Mesothelial cell of epicardium (in vitro differentiated cells): ENCODE results near the gene CGREF1. TPM values are rescaled to one million over a fixed set of nuclear protein-coding genes. Genes with fewer than 3 reads are reported as not detected.

Source experiments
- DNase-seq, 2 experiments: peaks; one replicate each; pipeline ENCODE4 v3.0.0; 2021; ENCODE audit warnings: low spot score in 2 of 2; ENCODE audit not compliant: unreplicated experiment in 2 of 2
- H3K27ac Mint-ChIP-seq: 2 replicates; pipeline ENCODE4 v1.8.0; 2021; ENCODE audit warnings: mixed read lengths
- H3K27me3 Mint-ChIP-seq: 2 replicates; pipeline ENCODE4 v1.8.0; 2021; ENCODE audit warnings: low read depth, mixed read lengths
- H3K36me3 Mint-ChIP-seq: 2 replicates; pipeline ENCODE4 v1.8.0; 2021; ENCODE audit warnings: mixed read lengths
- H3K4me1 Mint-ChIP-seq: 2 replicates; pipeline ENCODE4 v1.8.0; 2021; ENCODE audit warnings: mixed read lengths
- H3K4me3 Mint-ChIP-seq: 2 replicates; pipeline ENCODE4 v1.8.0; 2021; ENCODE audit warnings: mild to moderate bottlenecking, moderate library complexity, mixed read lengths
- H3K9me3 Mint-ChIP-seq: 2 replicates; pipeline ENCODE4 v1.8.0; 2021; ENCODE audit warnings: mixed read lengths
- total RNA-seq: library from RNA; stranded (reverse); gene quantifications from 3 replicates; pipeline ENCODE4 v1.2.1, GENCODE V29; 2021
- TF ChIP-seq, protein P1 (sequence below): fragments of 200-600 bp; sonication (generic); IDR thresholded peaks from one replicate; pipeline ENCODE4 v1.5.0; 2021; ENCODE audit warnings: antibody characterized with exemption; ENCODE audit not compliant: unreplicated experiment

Gene CGREF1
- total RNA-seq, 1 donor from 2014 or later: 1.5 TPM

DNA sequence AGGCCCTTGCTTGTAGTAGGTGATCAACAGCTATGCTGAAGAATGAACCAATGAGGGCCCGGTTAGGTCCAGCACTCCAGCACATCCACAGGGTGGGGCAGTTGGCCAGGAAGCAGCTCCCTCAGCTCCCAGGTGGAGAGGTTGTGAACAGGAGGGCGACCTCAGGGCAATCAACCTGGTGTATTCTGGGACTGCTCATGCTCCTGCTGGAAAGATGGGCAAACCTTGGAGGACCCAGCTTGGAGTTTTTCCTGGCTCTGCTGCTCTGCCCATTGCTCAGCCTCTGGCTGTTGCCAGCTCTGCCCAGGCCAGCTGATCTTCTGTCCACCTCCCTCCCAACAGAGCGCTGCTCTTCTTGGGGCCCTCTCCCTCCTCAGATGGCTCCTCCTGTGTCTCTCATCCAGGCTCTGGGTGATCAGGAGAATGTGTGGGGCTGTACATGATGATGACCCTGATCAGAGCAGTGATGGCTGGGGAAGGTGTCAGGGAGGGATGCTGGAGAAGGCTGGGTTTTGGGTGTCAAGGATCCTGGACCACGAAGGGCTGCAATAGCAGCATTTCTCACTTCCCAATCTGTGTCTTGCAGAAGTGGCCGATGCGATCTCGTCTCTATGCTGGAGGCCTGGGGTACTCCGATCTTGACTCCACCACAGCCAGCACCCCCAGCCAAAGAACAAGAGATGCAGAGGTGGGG is 33.3 kb upstream of the CGREF1 start:
- Mint-ChIP-seq H3K9me3 (no peaks in the 10 kb centered on the region), H3K4me1 (peaks cover 3% of the 10 kb centered on the region), H3K27ac (no peak overlapping the region), H3K36me3 (no peaks in the 10 kb centered on the region), H3K4me3 (no peak overlapping the region), H3K27me3 (peaks cover 2% of the 10 kb centered on the region)
- no peak for DNase-seq
- TF ChIP-seq, protein P1, sequence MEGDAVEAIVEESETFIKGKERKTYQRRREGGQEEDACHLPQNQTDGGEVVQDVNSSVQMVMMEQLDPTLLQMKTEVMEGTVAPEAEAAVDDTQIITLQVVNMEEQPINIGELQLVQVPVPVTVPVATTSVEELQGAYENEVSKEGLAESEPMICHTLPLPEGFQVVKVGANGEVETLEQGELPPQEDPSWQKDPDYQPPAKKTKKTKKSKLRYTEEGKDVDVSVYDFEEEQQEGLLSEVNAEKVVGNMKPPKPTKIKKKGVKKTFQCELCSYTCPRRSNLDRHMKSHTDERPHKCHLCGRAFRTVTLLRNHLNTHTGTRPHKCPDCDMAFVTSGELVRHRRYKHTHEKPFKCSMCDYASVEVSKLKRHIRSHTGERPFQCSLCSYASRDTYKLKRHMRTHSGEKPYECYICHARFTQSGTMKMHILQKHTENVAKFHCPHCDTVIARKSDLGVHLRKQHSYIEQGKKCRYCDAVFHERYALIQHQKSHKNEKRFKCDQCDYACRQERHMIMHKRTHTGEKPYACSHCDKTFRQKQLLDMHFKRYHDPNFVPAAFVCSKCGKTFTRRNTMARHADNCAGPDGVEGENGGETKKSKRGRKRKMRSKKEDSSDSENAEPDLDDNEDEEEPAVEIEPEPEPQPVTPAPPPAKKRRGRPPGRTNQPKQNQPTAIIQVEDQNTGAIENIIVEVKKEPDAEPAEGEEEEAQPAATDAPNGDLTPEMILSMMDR: no peak

DNA sequence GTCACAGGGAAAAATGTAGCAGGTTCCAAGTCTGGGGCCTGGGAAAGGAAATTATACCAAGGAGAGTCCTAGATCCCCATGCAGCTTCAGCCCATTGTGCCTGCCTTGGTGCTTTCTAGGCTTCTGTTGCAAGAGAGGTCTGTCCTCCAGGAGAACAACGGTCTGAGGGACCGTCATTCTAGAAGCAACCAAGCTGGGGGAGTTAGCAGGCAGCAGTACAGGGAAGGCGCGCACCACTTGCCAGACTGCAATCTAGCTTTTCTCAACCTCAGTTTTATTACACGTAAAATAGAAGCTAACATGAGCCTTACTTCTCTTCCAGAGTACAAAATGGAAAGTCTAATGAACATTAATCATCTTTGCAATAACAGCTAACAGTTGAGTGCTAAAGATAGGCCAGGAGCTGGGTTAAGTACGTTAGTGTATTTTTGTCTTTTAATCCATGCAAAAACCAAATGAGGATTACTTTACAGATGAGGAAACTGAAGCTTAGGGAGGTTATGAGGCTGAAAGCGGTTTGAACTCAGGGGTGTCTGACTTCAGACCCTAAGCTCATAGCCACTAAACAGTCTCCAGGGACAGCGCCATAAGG is 31.8 kb upstream of the CGREF1 start:
- Mint-ChIP-seq H3K4me3 (no peak overlapping the region), H3K27me3 (peaks cover 2% of the 10 kb centered on the region), H3K27ac (no peak overlapping the region), H3K9me3 (no peaks in the 10 kb centered on the region), H3K36me3 (no peaks in the 10 kb centered on the region), H3K4me1 (peaks cover 3% of the 10 kb centered on the region)
- TF ChIP-seq, protein P1: no peak
- no peak for DNase-seq

DNA sequence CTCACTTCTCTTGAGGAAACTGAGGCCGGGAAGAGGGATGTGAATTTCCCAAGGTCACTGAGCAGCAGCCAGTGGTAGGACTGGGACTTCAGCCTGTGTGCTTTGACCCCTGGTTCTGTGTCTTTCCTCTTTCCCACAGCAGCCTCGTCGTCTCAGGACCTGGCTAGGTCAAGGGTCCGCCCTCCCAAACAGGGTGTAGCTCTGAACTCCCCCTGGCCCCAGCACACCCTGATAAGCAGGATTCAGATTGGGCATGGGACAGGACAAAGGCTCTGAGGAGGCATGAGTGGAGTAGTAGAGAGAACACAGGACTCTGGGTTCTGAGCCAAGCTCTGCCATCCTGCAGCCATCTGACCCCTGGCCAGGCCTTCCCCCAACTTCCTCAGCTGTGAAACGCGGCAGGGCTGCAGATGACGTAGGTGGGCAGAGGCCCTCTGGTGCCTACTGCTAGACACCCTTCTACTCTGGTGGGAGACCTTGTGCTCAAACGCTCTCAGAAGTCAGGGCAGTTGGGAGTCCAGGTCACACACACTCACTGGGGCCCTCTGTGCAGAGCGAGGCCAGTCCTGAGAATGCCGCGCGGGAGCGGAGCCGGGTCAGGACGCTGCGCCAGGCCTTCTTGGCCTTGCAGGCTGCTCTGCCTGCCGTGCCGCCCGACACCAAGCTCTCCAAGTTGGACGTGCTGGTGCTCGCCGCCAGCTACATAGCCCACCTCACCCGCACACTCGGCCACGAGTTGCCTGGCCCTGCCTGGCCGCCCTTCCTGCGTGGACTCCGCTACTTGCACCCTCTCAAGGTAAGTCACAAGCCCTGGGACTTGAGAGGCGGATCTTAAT is 30.9 kb upstream of the CGREF1 start:
- Mint-ChIP-seq H3K4me1 (peaks cover 3% of the 10 kb centered on the region), H3K27me3 (peaks cover 2% of the 10 kb centered on the region), H3K4me3 (no peak overlapping the region), H3K36me3 (no peaks in the 10 kb centered on the region), H3K27ac (no peak overlapping the region), H3K9me3 (no peaks in the 10 kb centered on the region)
- TF ChIP-seq, protein P1: no peak
- no peak for DNase-seq

DNA sequence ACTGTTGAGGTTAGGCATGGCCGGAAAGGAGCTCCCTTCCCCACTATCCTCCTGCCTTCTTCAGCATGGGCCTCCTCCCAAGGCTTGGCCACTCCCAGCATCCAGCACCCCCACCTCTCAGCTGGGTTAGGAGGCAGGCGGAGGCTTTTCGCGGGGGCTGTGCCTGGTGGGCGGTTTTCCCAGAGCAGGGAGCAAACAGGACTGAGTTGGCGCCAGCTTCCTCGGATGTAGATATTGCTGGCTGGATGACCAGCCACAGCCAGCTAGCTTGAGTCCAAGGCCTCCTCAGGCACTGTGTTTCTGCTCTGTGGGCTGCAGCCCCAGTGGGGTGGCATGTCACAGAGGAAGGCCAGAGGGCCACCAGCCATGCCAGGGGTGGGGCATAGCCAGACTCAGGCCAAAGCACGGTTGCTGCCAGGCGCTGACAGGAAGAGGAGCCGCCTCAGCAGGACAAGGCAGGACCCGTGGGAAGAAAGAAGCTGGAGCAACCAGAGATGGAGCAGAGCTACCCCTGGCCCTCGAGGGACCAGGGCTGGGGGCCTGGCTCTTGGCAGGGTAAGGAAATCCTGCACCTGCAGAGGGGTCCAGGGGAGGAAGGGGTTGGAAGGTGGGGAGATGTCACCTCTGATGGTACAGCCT is 30.0 kb upstream of the CGREF1 start, which contains the start of gene TCF23:
TSS of gene TCF23 (plus strand) at position 204 of the 639 bp plus-strand sequence. CDS start at position 334, 130 bp downstream.
- Mint-ChIP-seq H3K36me3 (no peaks in the 10 kb centered on the region), H3K27ac (no peak within 1 kb of the TSS), H3K4me3 (no peak within 1 kb of the TSS), H3K4me1 (peaks cover 3% of the 10 kb centered on the region), H3K27me3 (peaks cover 5% of the 10 kb centered on the region), H3K9me3 (peaks cover under 1% of the 10 kb centered on the region)
- DNase-seq: no peak
- TF ChIP-seq, protein P1: no peak

DNA sequence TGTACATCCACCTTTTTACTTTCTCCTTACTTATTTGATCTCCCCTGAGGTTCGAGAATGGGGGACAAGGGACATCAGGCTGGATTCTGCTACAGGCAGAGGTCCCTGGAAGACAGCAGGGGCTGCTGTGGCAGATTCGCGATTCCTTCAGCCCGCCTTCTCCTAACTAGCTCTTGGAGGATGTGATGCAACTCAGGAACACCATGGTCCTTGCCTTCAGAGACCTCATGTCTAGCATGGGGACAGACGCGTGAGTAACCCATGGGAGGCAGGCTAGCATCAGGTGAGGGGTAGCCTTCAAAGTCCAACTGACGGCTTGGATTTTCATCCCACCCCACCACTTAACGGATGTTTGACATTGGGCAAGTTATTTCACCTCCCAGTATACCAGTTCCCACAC is 29.0 kb upstream of the CGREF1 start:
- Mint-ChIP-seq H3K27me3 (peaks cover 12% of the 10 kb centered on the region), H3K9me3 (peaks cover 10% of the 10 kb centered on the region), H3K27ac (no peak overlapping the region), H3K4me3 (no peak overlapping the region), H3K4me1 (no peaks in the 10 kb centered on the region), H3K36me3 (no peaks in the 10 kb centered on the region)
- no peak for DNase-seq
- TF ChIP-seq, protein P1: no peak
